Endodermal cell (in vitro differentiated cells): ENCODE data around the gene CROCC. TPM values are rescaled to one million over a fixed set of nuclear protein-coding genes. Genes with fewer than 3 reads are reported as not detected.
A peak's percentile ranks its signal among the peaks of the same experiment; 100 is the strongest.

Experiments
- DNase-seq: peaks from one replicate; pipeline ENCODE4 v3.0.0-alpha.2; 2017
- H3K27ac ChIP-seq: 2 replicates; pipeline ENCODE4 v1.5.1; 2013; ENCODE audit warnings: mild to moderate bottlenecking, low read depth, low read length, moderate library complexity
- H3K27me3 ChIP-seq: 2 replicates; pipeline ENCODE4 v1.6.1; 2013; ENCODE audit warnings: mild to moderate bottlenecking, low read length, moderate library complexity; ENCODE audit not compliant: insufficient read depth, control insufficient read depth, poor library complexity, severe bottlenecking
- H3K36me3 ChIP-seq: 2 replicates; pipeline ENCODE4 v1.7.0; 2013; ENCODE audit warnings: mild to moderate bottlenecking, low read length, moderate library complexity; ENCODE audit not compliant: control insufficient read depth, insufficient read depth
- H3K4me1 ChIP-seq: one replicate; pipeline ENCODE4 v1.7.0; 2013; ENCODE audit warnings: low read length; ENCODE audit not compliant: control insufficient read depth, insufficient read depth
- H3K4me3 ChIP-seq: 2 replicates; pipeline ENCODE4 v1.5.1; 2013; ENCODE audit warnings: mild to moderate bottlenecking, low read length, moderate library complexity
- H3K9ac ChIP-seq: 2 replicates; pipeline ENCODE4 v1.6.1; 2013; ENCODE audit warnings: mild to moderate bottlenecking, low read length, moderate library complexity; ENCODE audit not compliant: poor library complexity, severe bottlenecking; ENCODE audit errors: extremely low read depth
- H3K9me3 ChIP-seq: 2 replicates; pipeline ENCODE4 v1.6.1; 2013; ENCODE audit warnings: mild to moderate bottlenecking, low read length, moderate library complexity; ENCODE audit not compliant: control insufficient read depth
- H3K27ac Mint-ChIP-seq: 2 replicates; pipeline ENCODE4 v1.8.0; 2020; ENCODE audit warnings: mixed read lengths
- H3K27me3 Mint-ChIP-seq: 2 replicates; pipeline ENCODE4 v1.8.0; 2021; ENCODE audit warnings: mild to moderate bottlenecking, mixed read lengths; ENCODE audit not compliant: insufficient read depth
- H3K36me3 Mint-ChIP-seq: 2 replicates; pipeline ENCODE4 v1.8.0; 2020; ENCODE audit warnings: low read depth, mixed read lengths
- H3K4me1 Mint-ChIP-seq: 2 replicates; pipeline ENCODE4 v1.8.0; 2020; ENCODE audit warnings: mixed read lengths
- H3K4me3 Mint-ChIP-seq: 2 replicates; pipeline ENCODE4 v1.8.0; 2020; ENCODE audit warnings: mild to moderate bottlenecking, moderate library complexity, mixed read lengths
- H3K9me3 Mint-ChIP-seq: 2 replicates; pipeline ENCODE4 v1.8.0; 2020; ENCODE audit warnings: mild to moderate bottlenecking, mixed read lengths
- WGBS, 2 experiments: methylation state at CpG; one replicate each; pipeline versions ENCODE4 v1.1.5 to v1.1.7; 2013; ENCODE audit warnings: missing lambda C conversion rate in 2 of 2, mixed read lengths in 1 of 2; ENCODE audit not compliant: insufficient coverage in 1 of 2, insufficient read length in 1 of 2; 5-methylcytosine and 5-hydroxymethylcytosine counted together
- total RNA-seq, 2 donors: library from RNA; stranded (reverse); fragmentation: NEBNext Ultra II Directional in 1 of 2; extraction: Animal tissue kit (Norgen Biotek cat#: 25700) in 1 of 2; gene quantifications; 2 replicates in 1 of 2; 3 replicates in 1 of 2; pipeline ENCODE4 v1.2.1, GENCODE V29; 2021
- TF ChIP-seq, protein P1 (sequence below): fragments of 200-600 bp; sonication (generic); conservative IDR thresholded peaks from 2 replicates; pipeline ENCODE4 v1.5.0; 2021; ENCODE audit warnings: antibody characterized with exemption, mild to moderate bottlenecking

Gene CROCC
- total RNA-seq, 2 donors from 2014 or later: 58.4 to 61.8 TPM

DNA sequence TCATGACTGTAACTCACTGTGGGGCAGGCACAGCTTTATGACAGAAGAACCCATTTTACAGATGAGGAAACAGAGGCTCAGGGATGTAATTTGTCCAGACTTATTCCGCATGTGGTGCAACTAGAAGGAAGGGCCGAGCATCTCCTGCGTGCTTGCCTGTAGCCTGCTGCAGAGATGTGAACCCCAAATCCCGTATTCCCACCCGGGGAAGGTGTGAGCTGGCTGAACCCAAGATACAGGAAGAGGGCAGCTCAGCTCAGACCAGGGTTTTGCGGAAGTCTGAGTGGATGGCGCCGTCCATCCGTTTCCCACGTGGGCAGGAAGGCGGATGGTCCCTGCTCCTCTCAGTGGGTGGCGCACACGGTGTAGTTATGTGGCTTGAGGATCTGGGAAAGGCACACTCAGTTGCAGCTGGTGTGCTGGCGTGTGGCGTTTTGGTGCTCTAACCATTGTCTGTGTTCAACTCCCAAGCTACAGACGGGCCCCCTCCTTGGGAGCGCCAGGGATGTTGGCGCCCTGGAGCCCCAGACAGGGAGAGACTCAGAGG, 1.2 kb downstream of the CROCC start:
- H3K27ac ChIP-seq: no peak overlapping the region
- 90% methylated on average over 18 of the region's 18 CpGs for WGBS, 2 experiments

DNA sequence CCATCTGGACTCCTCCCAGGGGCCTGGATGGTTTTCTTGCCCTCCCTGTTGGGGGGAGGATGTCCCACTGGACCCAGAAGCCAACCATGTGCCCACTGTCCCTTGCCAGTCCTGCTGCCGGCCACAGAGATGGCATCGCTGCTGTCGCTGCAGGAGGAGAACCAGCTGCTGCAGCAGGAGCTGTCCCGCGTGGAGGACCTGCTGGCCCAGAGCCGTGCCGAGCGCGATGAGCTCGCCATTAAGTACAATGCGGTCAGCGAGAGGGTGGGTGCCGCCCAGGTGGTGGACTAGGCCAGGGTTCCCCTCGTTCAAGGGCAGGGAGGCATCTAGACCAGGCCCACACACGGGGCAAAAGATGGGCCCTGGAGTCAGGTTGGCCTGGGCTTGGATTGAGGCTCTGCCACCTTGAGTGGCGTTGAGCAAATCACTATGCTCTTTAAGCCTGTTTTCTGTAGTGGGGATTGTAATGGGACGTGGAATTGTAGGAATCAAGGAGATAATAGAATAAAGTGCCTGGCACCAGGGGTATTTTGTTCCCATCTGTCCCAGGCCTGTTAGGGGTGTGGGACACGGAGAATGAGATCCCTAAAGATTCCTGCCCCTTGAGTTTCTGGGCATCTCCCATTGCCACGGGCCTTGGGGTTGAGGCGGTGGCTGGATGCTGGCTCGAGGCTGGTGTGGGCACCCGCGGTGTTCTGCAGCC, 2.6 kb downstream of the CROCC start:
- H3K4me1 ChIP-seq: peaks cover 7% of the 10 kb centered on the region
- Mint-ChIP-seq H3K27ac (peak overlapping the region; percentile 44), H3K4me1 (peaks cover 14% of the 10 kb centered on the region), H3K4me3 (no peak overlapping the region), H3K9me3 (no peaks in the 10 kb centered on the region), H3K36me3 (peaks cover 4% of the 10 kb centered on the region), H3K27me3 (no peaks in the 10 kb centered on the region)
- no peak overlapping the region for H3K9ac ChIP-seq
- DNase-seq: peak; percentile 39
- H3K9me3 ChIP-seq: no peaks in the 10 kb centered on the region
- no peak overlapping the region for H3K4me3 ChIP-seq
- WGBS, 2 experiments: 93 to 94% methylated on average over 23 of the region's 23 CpGs
- TF ChIP-seq, protein P1, sequence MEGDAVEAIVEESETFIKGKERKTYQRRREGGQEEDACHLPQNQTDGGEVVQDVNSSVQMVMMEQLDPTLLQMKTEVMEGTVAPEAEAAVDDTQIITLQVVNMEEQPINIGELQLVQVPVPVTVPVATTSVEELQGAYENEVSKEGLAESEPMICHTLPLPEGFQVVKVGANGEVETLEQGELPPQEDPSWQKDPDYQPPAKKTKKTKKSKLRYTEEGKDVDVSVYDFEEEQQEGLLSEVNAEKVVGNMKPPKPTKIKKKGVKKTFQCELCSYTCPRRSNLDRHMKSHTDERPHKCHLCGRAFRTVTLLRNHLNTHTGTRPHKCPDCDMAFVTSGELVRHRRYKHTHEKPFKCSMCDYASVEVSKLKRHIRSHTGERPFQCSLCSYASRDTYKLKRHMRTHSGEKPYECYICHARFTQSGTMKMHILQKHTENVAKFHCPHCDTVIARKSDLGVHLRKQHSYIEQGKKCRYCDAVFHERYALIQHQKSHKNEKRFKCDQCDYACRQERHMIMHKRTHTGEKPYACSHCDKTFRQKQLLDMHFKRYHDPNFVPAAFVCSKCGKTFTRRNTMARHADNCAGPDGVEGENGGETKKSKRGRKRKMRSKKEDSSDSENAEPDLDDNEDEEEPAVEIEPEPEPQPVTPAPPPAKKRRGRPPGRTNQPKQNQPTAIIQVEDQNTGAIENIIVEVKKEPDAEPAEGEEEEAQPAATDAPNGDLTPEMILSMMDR: no peak
- H3K36me3 ChIP-seq: no peaks in the 10 kb centered on the region
- no peaks in the 10 kb centered on the region for H3K27me3 ChIP-seq
- H3K27ac ChIP-seq: peak overlapping the region; percentile 36

More for the DNA sequence above, 1.2 kb downstream of the CROCC start:
- no peak overlapping the region for H3K9ac ChIP-seq
- DNase-seq: no peak
- Mint-ChIP-seq H3K4me3 (peak overlapping the region; percentile 64), H3K27ac (peak overlapping the region; percentile 69), H3K9me3 (no peaks in the 10 kb centered on the region), H3K27me3 (no peaks in the 10 kb centered on the region), H3K36me3 (peaks cover 4% of the 10 kb centered on the region), H3K4me1 (peaks cover 14% of the 10 kb centered on the region)
- H3K27me3 ChIP-seq: no peaks in the 10 kb centered on the region
- H3K9me3 ChIP-seq: no peaks in the 10 kb centered on the region
- TF ChIP-seq, protein P1: no peak
- peaks cover 7% of the 10 kb centered on the region for H3K4me1 ChIP-seq
- no peaks in the 10 kb centered on the region for H3K36me3 ChIP-seq
- H3K4me3 ChIP-seq: no peak overlapping the region

DNA sequence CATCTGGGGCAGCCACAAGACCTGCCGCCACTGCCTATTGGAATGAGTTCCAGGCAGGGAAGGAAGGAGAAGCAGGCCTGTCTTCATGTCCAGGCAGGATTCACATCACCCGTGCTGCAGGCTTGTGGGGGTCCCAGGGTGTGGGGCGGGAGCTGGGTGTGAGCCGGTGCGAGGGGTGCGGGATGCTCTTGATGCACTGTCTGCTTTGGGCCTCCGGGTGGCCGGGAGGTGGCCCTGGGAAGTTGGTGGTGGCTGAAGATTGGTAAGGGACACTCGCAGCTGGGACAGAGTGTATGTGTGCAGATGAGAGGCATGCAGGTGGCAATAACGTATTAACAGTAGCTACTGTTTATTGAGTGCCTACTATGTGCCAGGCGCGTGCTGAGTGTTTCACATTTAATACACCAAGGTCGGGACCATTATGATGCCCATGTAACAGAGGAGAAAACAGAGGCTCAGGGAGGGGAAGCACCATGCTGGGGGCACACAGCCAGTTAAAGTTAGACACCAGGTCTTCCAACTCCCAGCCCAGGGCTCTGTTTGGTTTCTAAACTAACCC, 3.3 kb downstream of the CROCC start:
- Mint-ChIP-seq H3K4me3 (no peak overlapping the region), H3K4me1 (peaks cover 14% of the 10 kb centered on the region), H3K36me3 (peaks cover 4% of the 10 kb centered on the region), H3K9me3 (no peaks in the 10 kb centered on the region), H3K27me3 (no peaks in the 10 kb centered on the region), H3K27ac (peak overlapping the region; percentile 44)
- Histone ChIP-seq H3K9ac (no peak overlapping the region), H3K27ac (peak overlapping the region; percentile 27), H3K4me1 (peaks cover 7% of the 10 kb centered on the region), H3K4me3 (no peak overlapping the region), H3K36me3 (no peaks in the 10 kb centered on the region), H3K27me3 (no peaks in the 10 kb centered on the region), H3K9me3 (no peaks in the 10 kb centered on the region)
- peak; percentile 58 for DNase-seq
- TF ChIP-seq, protein P1: peak; percentile 49
- WGBS, 2 experiments: 90 to 93% methylated on average over 13 of the region's 13 CpGs
